Gastrocnemius medialis (tissue), 4 donors: ENCODE data around the gene LACTBL1.
"Not testable (repeated sequence)": the region's sequence is repeated elsewhere in the genome, so short reads cannot be mapped to it uniquely, and the experiment has no call there.

Source experiments
- POLR2A ChIP-seq, 2 donors: fragments of 450-650 bp; IDR thresholded peaks; one replicate each; pipeline ENCODE4 v1.6.1; 2017; ENCODE audit warnings: antibody characterized with exemption in 2 of 2, mild to moderate bottlenecking in 2 of 2, moderate library complexity in 2 of 2
- TF ChIP-seq, protein P1 (sequence below), 5 experiments: fragments of 450-650 bp in 3 of 5; fragments of 200-600 bp in 2 of 5; sonication (generic) in 2 of 5; IDR thresholded peaks in 4 of 5; conservative IDR thresholded peaks in 1 of 5; 1 replicate in 4 of 5; 2 replicates in 1 of 5; pipeline ENCODE4 v1.5.1; 2016 to 2019; ENCODE audit warnings: antibody characterized with exemption in 5 of 5, mild to moderate bottlenecking in 3 of 5, moderate library complexity in 3 of 5

GRCh38 chr1:22980471-22980790 lies 7.8 kb upstream of the LACTBL1 start:
- TF ChIP-seq, protein P1, sequence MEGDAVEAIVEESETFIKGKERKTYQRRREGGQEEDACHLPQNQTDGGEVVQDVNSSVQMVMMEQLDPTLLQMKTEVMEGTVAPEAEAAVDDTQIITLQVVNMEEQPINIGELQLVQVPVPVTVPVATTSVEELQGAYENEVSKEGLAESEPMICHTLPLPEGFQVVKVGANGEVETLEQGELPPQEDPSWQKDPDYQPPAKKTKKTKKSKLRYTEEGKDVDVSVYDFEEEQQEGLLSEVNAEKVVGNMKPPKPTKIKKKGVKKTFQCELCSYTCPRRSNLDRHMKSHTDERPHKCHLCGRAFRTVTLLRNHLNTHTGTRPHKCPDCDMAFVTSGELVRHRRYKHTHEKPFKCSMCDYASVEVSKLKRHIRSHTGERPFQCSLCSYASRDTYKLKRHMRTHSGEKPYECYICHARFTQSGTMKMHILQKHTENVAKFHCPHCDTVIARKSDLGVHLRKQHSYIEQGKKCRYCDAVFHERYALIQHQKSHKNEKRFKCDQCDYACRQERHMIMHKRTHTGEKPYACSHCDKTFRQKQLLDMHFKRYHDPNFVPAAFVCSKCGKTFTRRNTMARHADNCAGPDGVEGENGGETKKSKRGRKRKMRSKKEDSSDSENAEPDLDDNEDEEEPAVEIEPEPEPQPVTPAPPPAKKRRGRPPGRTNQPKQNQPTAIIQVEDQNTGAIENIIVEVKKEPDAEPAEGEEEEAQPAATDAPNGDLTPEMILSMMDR (IDR thresholded peaks at IDR 0.05 in 4 of 5, conservative IDR thresholded peaks at IDR 0.05 in 1 of 5) = not testable (repeated sequence)
- TF ChIP-seq POLR2A (IDR thresholded peaks at IDR 0.05) = not testable (repeated sequence)
